HCT116 (cell line): ENCODE data around the gene ERGIC3.

Source experiments
- CTCF ChIP-seq, 3 experiments: fragments of 200-600 bp in 1 of 3; sonication (generic) in 1 of 3; IDR thresholded peaks in 2 of 3; conservative IDR thresholded peaks in 1 of 3; 2 replicates each; pipeline ENCODE4 v1.5.1; 2012 to 2017; ENCODE audit warnings: low read depth in 2 of 3, low read length in 2 of 3, antibody characterized with exemption in 1 of 3, borderline replicate concordance in 1 of 3, control low read depth in 1 of 3, mild to moderate bottlenecking in 1 of 3, mixed read lengths in 1 of 3, mixed run types in 1 of 3, moderate library complexity in 1 of 3; ENCODE audit not compliant: insufficient read depth in 1 of 3
- ELF1 ChIP-seq: IDR thresholded peaks from 2 replicates; pipeline ENCODE4 v1.6.1; 2012; ENCODE audit warnings: low read depth, borderline replicate concordance
- EZH2 ChIP-seq: fragments of 200-600 bp; sonication (generic); IDR thresholded peaks from 2 replicates; pipeline ENCODE4 v1.6.1; 2017; ENCODE audit warnings: antibody characterized with exemption, mixed run types
- EZH2phosphoT487 ChIP-seq: fragments of 200-600 bp; IDR thresholded peaks from 2 replicates; pipeline ENCODE4 v1.6.1; 2018; ENCODE audit warnings: antibody characterized with exemption, borderline replicate concordance
- JUND ChIP-seq: IDR thresholded peaks from 2 replicates; pipeline ENCODE4 v1.6.1; 2012
- POLR2A ChIP-seq: IDR thresholded peaks from 2 replicates; pipeline ENCODE4 v1.7.0; 2011; ENCODE audit warnings: borderline replicate concordance; ENCODE audit not compliant: insufficient read depth, insufficient read length; ENCODE audit errors: extremely low read depth
- POLR2AphosphoS5 ChIP-seq: IDR thresholded peaks from 2 replicates; pipeline ENCODE4 v1.6.1; 2011; ENCODE audit warnings: mild to moderate bottlenecking, low read depth, low read length, moderate library complexity
- RAD21 ChIP-seq: IDR thresholded peaks from 2 replicates; pipeline ENCODE4 v1.6.1; 2012; ENCODE audit warnings: low read depth, mild to moderate bottlenecking
- REST ChIP-seq: IDR thresholded peaks from 2 replicates; pipeline ENCODE4 v1.6.1; 2012; ENCODE audit warnings: low read depth
- YY1 ChIP-seq: IDR thresholded peaks from 2 replicates; pipeline ENCODE4 v1.6.1; 2011; ENCODE audit warnings: low read length, low read depth, moderate library complexity, mild to moderate bottlenecking; ENCODE audit not compliant: insufficient replicate concordance; ENCODE audit errors: extremely low read depth
- ZNF274 ChIP-seq: fragments of 200-500 bp; sonication (Bioruptor generic); IDR thresholded peaks from 2 replicates; pipeline ENCODE4 v1.6.1; 2014; ENCODE audit warnings: mild to moderate bottlenecking, low read depth, low read length, inconsistent platforms

DNA sequence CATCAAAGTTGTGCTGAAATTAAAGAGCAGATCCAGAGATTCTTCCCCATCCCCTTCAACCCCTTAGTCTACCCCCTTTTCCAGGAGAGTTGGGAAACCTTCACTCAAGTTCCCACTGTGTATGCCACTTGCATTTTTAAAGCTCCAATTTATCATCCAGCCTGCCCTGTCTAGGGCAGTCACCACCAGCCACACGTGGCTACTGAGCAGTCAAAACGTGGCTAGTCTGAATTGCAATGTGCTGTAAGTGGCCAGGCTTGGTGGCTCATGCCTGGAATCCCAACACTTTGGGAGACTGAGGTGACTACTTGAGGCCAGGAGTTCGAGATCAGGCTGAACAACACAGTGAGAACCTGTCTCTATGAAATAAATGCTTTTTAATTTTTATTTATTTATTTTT is 34.9 kb downstream of the ERGIC3 start:
- TF ChIP-seq EZH2phosphoT487 (no peak), ZNF274 (no peak), CTCF (IDR thresholded peaks at IDR 0.05 in 2 of 3, conservative IDR thresholded peaks at IDR 0.05 in 1 of 3; ENCODE audit: borderline replicate concordance in 1 of 3, insufficient read depth in 1 of 3, low read depth in 2 of 3, low read length in 2 of 3) (no peak), EZH2 (no peak), POLR2A (no peak), YY1 (no peak), REST (no peak), RAD21 (no peak), ELF1 (no peak), JUND (no peak), POLR2AphosphoS5 (no peak)
